Tibial nerve (tissue), 4 donors: ENCODE results near the gene MGMT. TPM values are rescaled to one million over a fixed set of nuclear protein-coding genes. Genes with fewer than 3 reads are reported as not detected.

Source experiments
- DNase-seq, 2 donors: peaks; one replicate each; pipeline ENCODE4 v3.0.0-alpha.2; 2019; ENCODE audit warnings: low spot score in 2 of 2
- H3K27ac ChIP-seq, 4 donors: fragments of 200-600 bp; sonication (generic) in 3 of 4; one replicate each; pipeline ENCODE4 v1.5.1; 2017 to 2019; ENCODE audit warnings: mild to moderate bottlenecking in 1 of 4
- H3K27me3 ChIP-seq, 2 donors: fragments of 200-600 bp; sonication (generic) in 1 of 2; one replicate each; pipeline versions ENCODE4 v1.5.1 to v1.6.0; 2017 to 2019
- H3K36me3 ChIP-seq, 3 donors: fragments of 200-600 bp; sonication (generic); one replicate each; pipeline ENCODE4 v1.5.1; 2018 to 2019
- H3K4me1 ChIP-seq, 4 donors: fragments of 200-600 bp; sonication (generic) in 3 of 4; one replicate each; pipeline ENCODE4 v1.5.1; 2017 to 2019
- H3K4me3 ChIP-seq, 4 donors: fragments of 200-600 bp; sonication (generic) in 3 of 4; one replicate each; pipeline ENCODE4 v1.5.1; 2017 to 2019; ENCODE audit warnings: mild to moderate bottlenecking in 1 of 4, moderate library complexity in 1 of 4
- H3K9me3 ChIP-seq, 4 donors: fragments of 200-600 bp; sonication (generic) in 3 of 4; one replicate each; pipeline ENCODE4 v1.5.1; 2017 to 2019
- EP300 ChIP-seq, 2 donors: sonication (generic); formaldehyde crosslinking; IDR thresholded peaks; one replicate each; pipeline ENCODE4 v1.6.1; 2017; ENCODE audit warnings: antibody characterized with exemption in 2 of 2, mild to moderate bottlenecking in 1 of 2
- POLR2A ChIP-seq, 2 donors: fragments of 450-650 bp; IDR thresholded peaks; one replicate each; pipeline ENCODE4 v1.6.1; 2017; ENCODE audit warnings: antibody characterized with exemption in 2 of 2, mild to moderate bottlenecking in 2 of 2, moderate library complexity in 2 of 2
- WGBS, 2 donors: methylation state at CpG; one replicate each; pipeline ENCODE4 v1.1.5; 2018; 5-methylcytosine and 5-hydroxymethylcytosine counted together
- total RNA-seq, 4 donors: library from RNA; depleted of rRNA; stranded (reverse); fragments of >200 nt; gene quantifications; one replicate each; pipeline ENCODE4 v1.1.0, GENCODE V29; 2016
- TF ChIP-seq, protein P1 (sequence below), 5 experiments: fragments of 200-600 bp in 3 of 5; fragments of 450-650 bp in 2 of 5; sonication (generic) in 3 of 5; IDR thresholded peaks; one replicate each; pipeline ENCODE4 v1.5.1; 2016 to 2019; ENCODE audit warnings: antibody characterized with exemption in 5 of 5, mild to moderate bottlenecking in 3 of 5, moderate library complexity in 2 of 5

Gene MGMT
- total RNA-seq, 4 donors from 2014 or later, result 26.1 to 39.1 (median 33.7) TPM

- 92 to 97% methylated on average over 25 of the region's 25 CpGs for WGBS, 2 donors
- peaks cover 0 to 35% (median 0%) of the 10 kb centered on the region in 3 donors for H3K36me3 ChIP-seq
- H3K27ac ChIP-seq, result no peak overlapping the region
- no peaks in the 10 kb centered on the region for H3K27me3 ChIP-seq
- H3K4me1 ChIP-seq, result no peaks in the 10 kb centered on the region
- no peak overlapping the region for H3K4me3 ChIP-seq
- TF ChIP-seq EP300 (IDR thresholded peaks at IDR 0.05), result no peak
- TF ChIP-seq, protein P1, sequence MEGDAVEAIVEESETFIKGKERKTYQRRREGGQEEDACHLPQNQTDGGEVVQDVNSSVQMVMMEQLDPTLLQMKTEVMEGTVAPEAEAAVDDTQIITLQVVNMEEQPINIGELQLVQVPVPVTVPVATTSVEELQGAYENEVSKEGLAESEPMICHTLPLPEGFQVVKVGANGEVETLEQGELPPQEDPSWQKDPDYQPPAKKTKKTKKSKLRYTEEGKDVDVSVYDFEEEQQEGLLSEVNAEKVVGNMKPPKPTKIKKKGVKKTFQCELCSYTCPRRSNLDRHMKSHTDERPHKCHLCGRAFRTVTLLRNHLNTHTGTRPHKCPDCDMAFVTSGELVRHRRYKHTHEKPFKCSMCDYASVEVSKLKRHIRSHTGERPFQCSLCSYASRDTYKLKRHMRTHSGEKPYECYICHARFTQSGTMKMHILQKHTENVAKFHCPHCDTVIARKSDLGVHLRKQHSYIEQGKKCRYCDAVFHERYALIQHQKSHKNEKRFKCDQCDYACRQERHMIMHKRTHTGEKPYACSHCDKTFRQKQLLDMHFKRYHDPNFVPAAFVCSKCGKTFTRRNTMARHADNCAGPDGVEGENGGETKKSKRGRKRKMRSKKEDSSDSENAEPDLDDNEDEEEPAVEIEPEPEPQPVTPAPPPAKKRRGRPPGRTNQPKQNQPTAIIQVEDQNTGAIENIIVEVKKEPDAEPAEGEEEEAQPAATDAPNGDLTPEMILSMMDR (IDR thresholded peaks at IDR 0.05), result no peak
- TF ChIP-seq POLR2A (IDR thresholded peaks at IDR 0.05), result no peak
- H3K9me3 ChIP-seq, result peaks cover 0 to 18% (median 0%) of the 10 kb centered on the region in 4 donors
- no peak for DNase-seq
Measured at GRCh38 chr10:129718548-129719414, 251.7 kb downstream of the MGMT start.

- H3K36me3 ChIP-seq, result peaks cover 0 to 38% (median 0%) of the 10 kb centered on the region in 3 donors
- no peaks in the 10 kb centered on the region for H3K27me3 ChIP-seq
- no peak overlapping the region for H3K27ac ChIP-seq
- 95 to 99% methylated on average over 9 of the region's 9 CpGs for WGBS, 2 donors
- TF ChIP-seq POLR2A (IDR thresholded peaks at IDR 0.05), result no peak
- TF ChIP-seq, protein P1 (IDR thresholded peaks at IDR 0.05), result no peak
- TF ChIP-seq EP300 (IDR thresholded peaks at IDR 0.05), result no peak
- no peak for DNase-seq
- H3K9me3 ChIP-seq, result peaks cover 0 to 18% (median 0%) of the 10 kb centered on the region in 4 donors
- no peak overlapping the region for H3K4me3 ChIP-seq
- H3K4me1 ChIP-seq, result no peaks in the 10 kb centered on the region
Measured at GRCh38 chr10:129719415-129719739, 252.3 kb downstream of the MGMT start.

GRCh38 chr10:129719889-129720590, 253.0 kb downstream of the MGMT start:
- Histone ChIP-seq H3K27ac (no peak overlapping the region), H3K27me3 (no peaks in the 10 kb centered on the region), H3K36me3 (peaks cover 0 to 45% (median 0%) of the 10 kb centered on the region in 3 donors), H3K9me3 (peaks cover 0 to 18% (median 0%) of the 10 kb centered on the region in 4 donors), H3K4me3 (no peak overlapping the region), H3K4me1 (no peaks in the 10 kb centered on the region)
- no peak for DNase-seq
- TF ChIP-seq POLR2A (IDR thresholded peaks at IDR 0.05) (no peak), EP300 (IDR thresholded peaks at IDR 0.05) (no peak)
- TF ChIP-seq, protein P1 (IDR thresholded peaks at IDR 0.05), result no peak
- WGBS, 2 donors, result 73% methylated on average over 9 to 12 of the region's 12 CpGs

GRCh38 chr10:129725011-129725410, 258.0 kb downstream of the MGMT start:
- no peak overlapping the region for H3K27ac ChIP-seq
- TF ChIP-seq EP300 (IDR thresholded peaks at IDR 0.05) (no peak), POLR2A (IDR thresholded peaks at IDR 0.05) (no peak)
- TF ChIP-seq, protein P1 (IDR thresholded peaks at IDR 0.05), result no peak
- 86 to 89% methylated on average over 10 of the region's 10 CpGs for WGBS, 2 donors

GRCh38 chr10:129725482-129725881, 258.4 kb downstream of the MGMT start:
- TF ChIP-seq EP300 (IDR thresholded peaks at IDR 0.05) (no peak), POLR2A (IDR thresholded peaks at IDR 0.05) (no peak)
- TF ChIP-seq, protein P1 (IDR thresholded peaks at IDR 0.05), result no peak
- Histone ChIP-seq H3K27ac (no peak overlapping the region), H3K4me1 (no peaks in the 10 kb centered on the region), H3K9me3 (peaks cover 0 to 38% (median 0%) of the 10 kb centered on the region in 4 donors), H3K36me3 (peaks cover 0 to 60% (median 0%) of the 10 kb centered on the region in 3 donors), H3K4me3 (no peak overlapping the region), H3K27me3 (no peaks in the 10 kb centered on the region)
- 96 to 98% methylated on average over 9 of the region's 9 CpGs for WGBS, 2 donors
- DNase-seq, result no peak

More at GRCh38 chr10:129725011-129725410, 258.0 kb downstream of the MGMT start:
- no peaks in the 10 kb centered on the region for H3K27me3 ChIP-seq
- H3K36me3 ChIP-seq, result peaks cover 0 to 61% (median 0%) of the 10 kb centered on the region in 3 donors
- H3K4me3 ChIP-seq, result no peak overlapping the region
- H3K4me1 ChIP-seq, result no peaks in the 10 kb centered on the region
- H3K9me3 ChIP-seq, result peaks cover 0 to 42% (median 0%) of the 10 kb centered on the region in 4 donors
- no peak for DNase-seq
